SK-N-DZ (cell line): ENCODE results near the gene NPRL2. TPM values are rescaled to one million over a fixed set of nuclear protein-coding genes. Genes with fewer than 3 reads are reported as not detected.

Experiments
- DNase-seq: peaks from one replicate; pipeline ENCODE4 v3.0.0-alpha.2; 2015; ENCODE audit warnings: low spot score
- polyA plus RNA-seq, 2 experiments: library from polyadenylated mRNA; depleted of rRNA; stranded (reverse); fragments of >200 nt; gene quantifications; 2 replicates each; pipeline ENCODE4 v1.2.3, GENCODE V29; 2014

Gene NPRL2
- 24.3 and 25.9 TPM in 2 replicates for polyA plus RNA-seq (2014; cell fraction: cytosol; rRNA removed)
- polyA plus RNA-seq (2014; cell fraction: nucleus; rRNA removed), result 119 and 128 TPM in 2 replicates

- peak; percentile 91 for DNase-seq
These were observed at the start of gene NPRL2, which contains the start of gene CYB561D2 for GRCh38 chr3:50350527-50351322. Gene NPRL2 (minus strand): TSS chr3:50350775. CDS start chr3:50350652, 123 bp downstream. Gene CYB561D2 (plus strand): TSS chr3:50350862. CDS start chr3:50351434, 572 bp downstream.

GRCh38 chr3:50396502-50396901 lies 45.9 kb upstream of the NPRL2 start:
- DNase-seq, result no peak

GRCh38 chr3:50395070-50395860 lies 44.7 kb upstream of the NPRL2 start:
- DNase-seq, result no peak

DNA sequence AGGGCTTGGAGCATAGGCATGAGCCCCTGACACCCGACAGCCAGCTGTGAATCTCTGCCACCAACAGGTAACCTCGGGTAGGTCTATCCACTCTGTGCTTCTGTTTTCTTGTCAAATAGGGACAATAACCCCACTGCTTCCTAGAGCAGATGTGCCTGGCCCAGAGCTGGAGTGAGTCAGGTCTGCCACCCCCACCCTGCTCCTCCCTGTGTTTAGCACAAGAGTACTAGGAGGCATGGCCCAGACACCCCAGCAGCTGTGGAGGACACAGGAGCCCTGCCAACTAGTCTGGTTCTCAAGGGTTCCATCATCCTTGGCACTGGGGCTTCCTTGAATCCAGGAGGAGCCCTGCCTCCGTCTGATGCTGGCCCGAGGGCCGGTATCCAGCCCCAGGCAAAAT lies 42.5 kb upstream of the NPRL2 start:
- no peak for DNase-seq

GRCh38 chr3:50392101-50392715 lies 41.6 kb upstream of the NPRL2 start:
- DNase-seq, result no peak

GRCh38 chr3:50390508-50391224 lies 40.1 kb upstream of the NPRL2 start:
- DNase-seq, result no peak

DNA sequence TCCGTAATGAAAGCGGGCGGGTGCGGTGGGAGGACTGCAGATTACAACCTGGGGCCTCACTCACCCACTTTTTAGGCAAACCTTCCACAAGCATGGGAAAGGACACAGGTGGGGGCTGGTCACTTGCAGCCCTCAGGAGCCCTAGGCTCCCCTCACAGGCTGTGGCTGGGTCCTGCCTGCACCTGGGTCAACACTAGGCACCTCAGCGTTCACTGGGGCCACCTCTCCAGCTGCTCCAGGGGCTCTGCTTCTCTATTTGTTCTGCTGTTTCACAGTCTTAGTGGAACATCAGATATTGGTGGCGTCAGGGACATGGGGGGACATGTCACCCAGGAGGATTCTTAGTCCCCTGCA lies 38.8 kb upstream of the NPRL2 start:
- no peak for DNase-seq

DNA sequence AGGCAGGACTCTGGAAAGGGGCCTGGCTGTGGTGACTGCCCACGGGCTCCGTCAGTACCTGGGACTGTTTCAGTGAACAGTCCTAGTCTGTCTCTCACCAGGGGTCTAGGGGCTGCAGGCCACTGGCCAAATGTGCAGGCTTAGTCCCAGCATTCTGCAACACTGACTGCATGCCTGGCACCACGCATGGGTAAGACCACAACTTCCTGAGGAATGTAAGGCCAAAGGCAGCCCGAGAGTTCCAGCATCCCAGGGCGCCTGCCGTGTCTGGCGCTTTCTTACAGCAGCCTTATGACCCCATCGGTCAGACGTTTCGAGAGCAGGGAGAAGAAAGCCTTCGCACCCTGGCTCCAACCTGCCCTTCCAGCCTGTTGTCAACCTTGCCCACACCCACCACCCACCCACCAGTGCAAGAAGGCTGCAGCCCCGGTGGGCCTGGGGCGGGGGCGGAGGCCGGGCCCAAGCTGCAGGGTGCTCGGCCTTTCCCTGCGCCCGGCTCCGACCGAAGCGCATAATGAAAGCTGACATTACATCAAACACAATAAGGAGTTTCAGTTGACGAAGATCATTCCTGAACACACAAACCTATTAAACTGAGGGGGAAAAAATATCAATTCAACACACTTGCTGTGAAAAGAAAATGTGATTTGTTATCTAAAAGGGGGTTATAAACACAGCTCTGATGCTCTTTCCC lies 38.3 kb upstream of the NPRL2 start:
- no peak for DNase-seq

DNA sequence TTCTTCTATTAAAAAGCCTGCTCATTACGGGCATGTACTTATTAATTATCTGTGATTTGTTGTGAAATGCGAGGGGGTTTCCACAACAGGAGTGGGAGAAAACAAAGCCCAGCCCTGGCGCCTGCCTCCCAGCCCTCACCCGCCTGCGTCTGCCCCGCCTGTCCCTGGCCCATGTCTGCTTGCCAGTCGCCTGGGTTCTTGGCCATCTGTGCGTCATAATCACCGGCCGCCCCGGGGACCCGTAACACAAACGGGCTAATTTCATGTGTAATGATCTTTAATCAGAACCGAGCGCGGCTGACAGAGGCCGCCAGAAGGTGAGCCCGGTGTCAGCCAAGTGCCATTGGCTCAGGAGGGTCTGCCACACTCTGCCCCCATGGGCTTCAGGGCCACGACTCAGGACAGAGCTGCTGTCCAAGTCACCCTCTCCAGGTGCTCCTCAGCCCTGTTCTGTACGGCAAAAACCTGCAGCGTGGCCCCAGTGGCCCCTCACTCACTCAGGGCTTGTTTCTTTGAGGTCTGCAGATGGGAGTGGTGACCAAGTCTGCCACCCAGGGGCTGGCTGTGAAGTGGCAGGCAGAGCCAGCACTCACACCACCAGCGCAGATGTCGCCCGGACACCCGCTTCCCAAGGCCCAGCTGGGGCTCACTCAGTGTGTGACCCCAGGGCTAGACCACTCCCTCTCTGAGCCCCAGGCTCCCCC lies 37.6 kb upstream of the NPRL2 start:
- peak; percentile 62 for DNase-seq

GRCh38 chr3:50385754-50386153 lies 35.2 kb upstream of the NPRL2 start:
- no peak for DNase-seq

GRCh38 chr3:50383750-50384149 lies 33.2 kb upstream of the NPRL2 start:
- DNase-seq, result no peak

DNA sequence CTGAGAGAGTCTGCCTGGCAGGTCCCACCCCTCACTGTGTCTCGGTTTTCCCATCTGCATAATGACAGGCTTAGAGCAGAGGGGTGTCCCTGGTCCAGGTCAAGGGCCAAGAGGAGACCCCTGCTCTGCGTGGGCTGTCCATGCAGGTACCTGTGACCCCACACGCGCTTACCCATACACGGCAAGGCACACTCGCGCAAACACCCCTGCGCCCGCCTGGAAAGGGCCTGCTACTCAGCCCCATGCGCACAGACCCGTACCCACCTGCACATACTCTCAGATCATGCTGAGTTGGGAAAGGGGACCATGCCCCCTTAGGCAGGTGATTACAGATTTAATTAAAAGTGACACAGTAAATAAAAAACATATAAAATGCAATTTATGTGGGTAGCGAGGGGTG lies 32.1 kb upstream of the NPRL2 start:
- no peak for DNase-seq

- DNase-seq, result peak; percentile 76
These were observed 30.8 kb upstream of the NPRL2 start for GRCh38 chr3:50381383-50381782.

DNA sequence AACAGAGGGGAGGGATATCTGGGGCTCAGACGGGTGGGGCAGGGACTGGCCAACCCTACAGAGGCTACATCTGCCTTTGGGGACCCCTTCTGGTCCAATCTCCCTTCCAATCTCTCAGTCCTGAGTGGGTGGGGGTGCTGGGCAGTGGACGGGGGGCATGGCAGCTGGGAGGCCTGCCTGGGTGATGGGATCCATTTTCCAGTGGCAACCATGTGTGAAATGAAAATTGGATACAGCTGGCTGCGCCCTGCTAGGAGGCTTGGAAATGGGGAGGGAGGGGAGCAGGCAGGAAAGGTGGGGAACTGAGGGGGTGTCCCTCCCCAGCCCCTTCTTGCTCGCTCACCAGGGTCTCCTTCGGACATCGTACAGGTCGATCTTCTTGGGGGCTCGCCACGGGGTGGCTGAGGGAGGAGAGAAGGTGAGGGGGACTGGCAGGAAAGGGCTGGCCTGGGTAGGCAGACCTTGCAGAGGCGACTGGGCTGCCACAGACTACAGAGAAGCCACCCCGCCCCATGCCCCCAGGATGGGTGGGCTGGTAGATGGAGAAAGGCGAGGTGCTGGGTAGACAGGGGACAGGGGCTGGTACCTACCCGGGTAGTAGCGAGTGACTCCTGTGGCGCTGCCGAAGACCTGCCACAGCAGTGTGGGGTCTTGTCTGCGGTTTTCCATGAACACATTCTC lies 30.0 kb upstream of the NPRL2 start:
- DNase-seq, result no peak

GRCh38 chr3:50378757-50379156 lies 28.2 kb upstream of the NPRL2 start:
- DNase-seq, result no peak

- no peak for DNase-seq
These were observed 27.4 kb upstream of the NPRL2 start for GRCh38 chr3:50378024-50378423.

DNA sequence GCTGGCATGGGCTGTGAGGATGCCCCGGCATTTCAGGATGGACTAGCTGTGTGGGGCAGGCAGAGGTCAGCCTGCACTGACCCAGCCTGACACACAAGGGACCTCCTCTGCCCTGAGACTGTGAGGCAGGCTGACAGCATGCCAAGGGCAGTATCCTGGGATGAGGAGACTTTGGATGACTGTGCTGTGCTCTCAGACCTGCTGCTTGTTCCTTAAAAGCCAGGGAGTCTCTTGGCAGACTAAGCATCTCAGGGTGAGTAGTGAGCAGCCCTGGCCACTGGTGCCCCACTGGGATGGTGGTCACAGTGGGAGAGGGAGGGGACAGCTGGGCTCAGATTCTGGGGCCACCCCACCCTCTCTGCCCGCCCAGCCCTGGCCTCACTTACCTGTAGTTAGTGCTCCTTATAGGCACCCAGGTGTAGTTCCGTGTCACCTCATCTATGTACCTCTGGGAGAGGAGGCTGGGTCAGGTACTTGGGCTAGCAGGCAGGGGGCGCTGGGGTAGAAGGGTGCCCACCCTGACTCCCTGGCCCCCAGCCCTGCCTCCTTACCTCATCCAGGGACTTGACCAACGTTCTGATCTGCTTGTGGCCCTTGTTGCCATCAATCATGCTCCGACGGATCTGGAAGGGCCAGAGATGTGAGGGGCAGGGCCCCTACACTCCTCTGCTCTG lies 24.8 kb upstream of the NPRL2 start:
- DNase-seq, result no peak

GRCh38 chr3:50374363-50375257 lies 24.0 kb upstream of the NPRL2 start:
- no peak for DNase-seq
